Activated CD4-positive, alpha-beta T cell treated with anti-CD3 and anti-CD28 coated beads for 48 hours (primary cell): ENCODE data around the gene CORO2A.

Experiments
- DNase-seq: peaks from one replicate; pipeline ENCODE4 v3.0.0-alpha.2; 2020

Gene CORO2A

DNA sequence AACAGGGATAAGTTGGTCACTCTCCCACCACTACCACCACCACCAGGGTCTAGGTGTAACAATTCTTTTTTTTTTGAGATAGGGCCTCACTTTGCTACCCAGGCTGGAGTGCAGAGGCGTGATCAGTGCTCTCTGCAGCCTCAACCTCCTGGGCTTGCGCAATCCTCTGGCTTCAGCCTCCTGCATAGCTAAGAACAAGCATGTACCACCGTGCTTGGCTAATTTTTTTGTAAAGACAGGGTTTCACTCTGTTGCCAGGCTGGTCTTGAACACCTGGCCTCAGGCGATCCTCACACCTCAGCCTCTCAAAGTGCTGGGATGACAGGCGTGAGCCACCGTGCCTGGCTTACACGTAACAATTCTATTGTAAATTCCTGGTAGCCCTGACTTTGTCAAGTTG lies 27.5 kb downstream of the CORO2A start:
- no peak for DNase-seq

DNA sequence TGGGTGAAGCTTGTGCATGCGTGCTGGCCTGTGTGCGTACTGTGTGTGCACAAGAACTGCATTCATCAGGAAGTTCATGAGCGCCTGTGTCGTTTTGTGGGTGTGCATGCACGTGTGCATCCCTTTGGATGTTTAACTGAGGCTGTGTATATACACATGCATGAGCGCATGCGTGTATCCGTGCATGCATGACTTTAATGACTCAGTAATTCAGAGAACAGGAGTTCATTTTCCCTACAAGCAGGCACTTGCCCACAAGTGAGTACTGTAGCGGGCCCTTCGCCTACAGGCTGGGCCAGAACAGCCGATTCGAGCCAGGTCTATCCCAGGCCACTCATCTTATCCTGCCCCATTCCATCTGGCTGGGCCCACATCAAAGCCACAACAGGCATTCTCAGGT lies 29.8 kb downstream of the CORO2A start:
- no peak for DNase-seq

DNA sequence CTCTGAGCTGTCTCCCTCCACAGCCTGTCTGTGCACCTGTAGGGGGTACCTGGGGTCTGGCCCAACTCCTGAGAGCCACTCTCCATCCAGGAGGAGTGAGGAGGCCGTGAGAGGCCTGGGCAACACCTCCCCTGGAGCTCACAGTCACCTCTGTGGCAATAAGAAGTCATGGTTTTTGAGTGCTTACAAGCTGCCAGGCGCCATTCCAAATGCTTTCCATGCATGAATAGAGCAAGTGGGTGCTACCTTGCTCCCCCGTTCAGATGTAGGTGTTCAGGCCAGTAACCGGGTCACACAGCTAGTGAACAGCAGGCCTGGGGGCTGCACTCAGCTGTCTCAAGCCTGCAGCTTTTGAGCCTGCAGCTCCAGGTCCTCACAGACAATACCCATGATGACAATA lies 30.6 kb downstream of the CORO2A start:
- no peak for DNase-seq

DNA sequence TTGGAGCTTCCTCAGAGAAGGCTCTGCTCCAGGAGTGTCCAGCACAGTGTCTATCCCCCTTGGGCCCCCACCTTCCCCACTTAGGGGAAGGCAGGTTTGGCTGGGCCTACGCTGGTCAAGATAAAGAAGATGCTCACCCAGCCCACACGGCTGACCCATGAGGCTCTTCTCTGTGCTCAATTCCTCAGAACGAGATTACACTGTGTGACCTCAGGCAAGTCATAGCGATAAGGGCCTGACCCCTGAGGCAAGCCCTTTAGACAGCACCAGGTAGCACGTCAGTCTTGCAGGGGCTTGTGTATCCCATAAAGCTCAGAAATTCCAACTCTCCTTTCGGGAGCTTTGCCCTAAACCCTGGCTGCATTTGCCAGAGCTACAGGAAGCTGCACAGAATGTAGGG lies 32.6 kb downstream of the CORO2A start:
- no peak for DNase-seq

DNA sequence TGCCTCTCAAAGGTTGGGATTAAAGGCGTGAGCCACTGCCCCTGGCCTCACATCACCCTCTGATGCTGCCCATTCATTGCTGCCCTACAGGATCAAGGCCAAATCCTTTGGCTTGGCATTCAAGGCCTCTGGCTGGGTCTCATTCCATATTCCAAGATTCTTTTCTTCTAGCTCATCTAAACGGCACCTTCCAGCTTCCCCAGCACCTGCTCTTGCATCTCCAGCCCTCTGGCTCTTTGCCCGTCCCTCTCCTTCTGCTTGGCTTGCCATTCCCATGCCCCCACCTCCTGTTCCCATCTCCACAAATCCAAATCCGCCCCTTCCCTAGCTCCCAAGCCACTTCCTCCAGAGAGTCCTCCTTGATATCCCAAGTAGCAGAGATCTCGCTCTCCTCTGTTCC lies 33.1 kb downstream of the CORO2A start:
- DNase-seq: no peak

DNA sequence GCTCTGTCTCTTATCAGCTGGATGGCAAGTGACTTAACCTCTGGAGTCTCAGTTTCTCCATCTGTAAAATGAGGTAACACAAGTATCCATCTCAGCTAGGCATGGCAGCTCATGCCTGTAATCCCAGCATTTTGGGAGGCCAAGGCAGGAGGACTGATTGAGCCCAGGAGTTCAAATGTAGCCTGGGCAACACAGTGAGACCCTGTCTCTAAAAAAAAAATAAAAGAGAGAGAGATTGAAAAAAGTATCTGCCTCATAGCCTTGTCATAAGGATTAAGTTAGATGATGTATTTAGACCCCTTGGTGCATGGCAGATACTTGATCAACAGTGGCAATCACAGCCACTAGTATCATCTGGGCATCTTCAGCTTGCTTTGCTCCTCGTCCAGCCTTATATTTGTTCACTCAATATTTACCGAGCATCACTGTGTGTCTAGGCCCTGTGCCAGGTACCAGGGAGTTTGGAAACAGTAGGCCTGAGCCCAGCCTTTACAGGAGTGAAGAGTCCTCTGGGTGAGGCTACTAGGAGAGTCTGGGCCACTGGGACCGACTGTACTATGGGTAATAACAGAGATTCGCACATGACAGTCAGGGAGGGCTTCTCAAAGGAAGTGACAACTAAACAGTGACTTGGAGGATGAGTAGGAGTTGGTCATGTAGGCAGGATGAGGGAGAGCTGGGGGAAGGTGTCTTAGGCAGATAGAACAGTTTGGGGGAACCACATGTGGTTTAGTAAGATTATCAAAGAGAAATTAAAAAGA lies 34.2 kb downstream of the CORO2A start:
- DNase-seq: no peak

DNA sequence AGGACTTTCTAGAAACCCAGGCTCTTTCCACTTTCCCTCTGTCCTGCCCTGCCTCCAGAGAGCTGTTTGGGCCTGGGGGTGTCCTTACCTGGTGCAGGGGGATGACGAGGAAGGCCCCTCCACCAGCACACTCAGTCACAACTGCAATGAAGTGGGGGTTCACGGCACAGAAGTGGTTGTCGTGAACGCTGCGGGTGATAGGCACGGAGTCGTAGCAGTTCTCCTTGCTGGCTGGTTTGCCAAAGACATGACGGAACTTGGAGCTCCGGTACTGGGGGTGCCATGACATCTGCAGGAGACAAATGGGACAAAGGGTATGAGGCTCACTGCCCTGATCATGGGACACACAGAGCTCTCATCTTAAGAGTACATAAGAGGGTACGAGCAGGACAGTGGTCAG lies 35.1 kb downstream of the CORO2A start:
- no peak for DNase-seq

DNA sequence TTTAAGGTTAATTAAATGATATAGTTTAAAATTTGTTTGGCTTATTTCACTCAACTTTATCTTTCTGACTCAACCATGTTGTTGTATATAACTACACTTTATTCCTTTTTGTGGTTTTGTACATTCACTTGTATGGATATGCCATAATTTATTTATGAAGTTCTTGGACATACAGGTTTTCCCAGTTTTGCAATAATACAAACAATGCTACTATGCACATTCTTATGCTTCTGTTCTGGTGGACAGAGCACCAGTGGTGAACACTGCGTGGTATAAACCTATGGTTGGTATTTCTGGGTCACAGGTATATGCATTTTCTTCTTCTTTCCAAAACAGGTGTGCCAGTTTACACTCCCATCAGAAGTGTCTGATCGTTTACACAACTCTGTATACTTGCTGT lies 37.8 kb downstream of the CORO2A start:
- no peak for DNase-seq

DNA sequence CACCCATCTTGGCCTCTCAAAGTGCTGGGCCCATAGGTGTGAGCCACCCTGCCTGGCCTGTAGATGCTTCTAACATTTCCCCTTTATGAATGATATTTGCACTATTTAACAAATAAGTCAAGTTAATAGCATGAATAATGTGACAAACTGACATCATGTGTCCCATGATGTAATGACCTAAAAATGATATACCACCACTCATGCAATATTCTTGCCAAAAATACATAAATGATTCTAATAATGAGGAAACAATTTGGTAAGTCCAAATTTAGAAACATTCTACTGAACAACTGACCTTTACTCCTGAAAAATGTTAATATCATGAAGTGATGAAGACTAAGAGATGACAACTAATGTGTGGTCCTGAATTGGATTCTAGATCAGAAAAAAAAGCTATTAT lies 39.9 kb downstream of the CORO2A start:
- no peak for DNase-seq

DNA sequence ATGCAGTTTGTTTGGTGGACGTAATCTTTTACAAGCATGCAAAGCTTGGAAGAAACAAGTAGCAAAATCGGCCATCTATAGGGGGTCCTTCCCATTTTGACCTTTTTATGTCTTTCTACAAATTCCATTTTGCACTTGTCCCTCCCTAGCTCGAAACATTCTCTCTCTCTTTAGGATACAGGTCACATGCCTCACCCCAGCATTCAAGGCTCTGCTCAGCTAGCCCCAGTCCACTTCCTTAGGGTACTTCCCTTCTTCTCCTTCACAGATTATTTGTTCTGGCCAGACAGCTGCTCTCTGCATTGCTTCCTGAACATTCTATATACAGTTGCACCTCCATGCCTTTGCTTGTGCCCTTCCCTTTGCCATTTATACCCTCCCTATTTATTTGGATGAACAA lies 41.7 kb downstream of the CORO2A start:
- DNase-seq: no peak

DNA sequence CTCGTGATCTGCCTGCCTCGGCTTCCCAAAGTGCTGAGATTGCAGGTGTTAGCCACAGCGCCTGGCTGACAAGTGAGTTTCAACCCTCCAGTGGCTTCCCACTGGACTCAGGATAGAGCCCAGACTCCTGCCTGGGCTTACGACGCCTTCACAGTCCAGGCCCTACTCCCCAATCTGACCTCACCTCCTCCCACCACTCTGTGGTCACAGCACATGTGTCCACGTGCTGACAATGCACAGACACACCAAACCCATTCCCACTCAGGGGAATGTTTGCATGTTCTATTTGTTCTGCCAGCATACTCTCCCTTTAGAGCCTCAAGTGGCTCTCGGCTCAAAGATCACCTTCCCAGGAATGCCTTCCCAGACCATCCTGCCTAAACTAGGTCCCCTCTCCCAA lies 42.3 kb downstream of the CORO2A start:
- DNase-seq: no peak

DNA sequence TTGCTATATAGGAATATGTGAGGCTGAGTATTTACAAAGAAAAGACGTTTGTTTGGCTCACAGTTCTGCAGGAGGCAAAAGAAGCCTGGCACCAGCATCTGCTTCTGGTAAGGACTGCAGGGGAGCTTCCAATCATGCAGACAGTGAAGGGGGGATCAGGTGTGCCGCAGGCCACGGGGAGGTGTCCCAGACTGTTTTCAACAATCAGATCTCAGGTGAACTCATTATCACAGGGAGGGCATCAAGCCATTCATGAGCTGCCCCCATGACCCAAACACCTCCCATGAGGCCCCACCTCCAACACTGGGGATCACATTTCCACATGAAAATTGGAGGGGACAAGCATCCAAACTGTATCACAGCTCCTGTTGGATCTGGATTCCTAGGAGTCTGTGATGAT lies 43.0 kb downstream of the CORO2A start:
- no peak for DNase-seq

DNA sequence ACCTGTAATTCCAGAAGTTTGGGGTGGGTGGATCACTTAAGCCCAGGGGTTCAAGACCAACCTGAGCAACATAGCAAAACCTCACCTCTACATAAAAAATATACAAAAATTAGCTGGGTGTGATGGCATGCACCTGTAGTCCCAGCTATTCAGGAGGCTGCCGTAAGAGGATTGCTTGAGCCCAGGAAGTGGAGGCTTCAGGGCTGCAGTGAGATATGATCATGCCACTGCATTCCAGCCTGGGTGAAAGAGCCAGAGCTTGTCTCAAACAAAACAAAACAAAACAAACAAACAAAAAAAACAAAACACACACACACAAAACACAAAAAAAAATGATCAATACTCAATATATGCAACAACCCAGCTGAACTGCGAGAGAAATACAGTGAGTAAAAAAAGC lies 44.0 kb downstream of the CORO2A start:
- DNase-seq: no peak

DNA sequence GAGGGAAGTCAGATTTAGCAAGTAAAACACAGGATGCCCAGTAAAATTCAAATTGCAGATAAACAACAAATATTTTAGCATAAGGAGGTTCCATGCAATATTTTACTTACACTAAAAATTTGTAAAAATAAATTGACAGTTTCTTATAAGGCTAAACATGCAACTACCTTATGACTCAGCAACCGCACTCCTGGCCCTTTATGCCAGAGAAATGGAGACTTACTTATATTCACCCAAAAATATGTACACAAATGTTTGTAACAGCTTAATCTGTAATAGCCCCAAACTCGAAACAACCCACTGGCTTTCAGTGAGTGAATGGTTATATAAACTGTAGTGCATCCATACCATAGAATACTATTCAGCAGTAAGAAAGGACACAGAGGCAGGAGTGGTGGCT lies 44.9 kb downstream of the CORO2A start:
- DNase-seq: no peak

DNA sequence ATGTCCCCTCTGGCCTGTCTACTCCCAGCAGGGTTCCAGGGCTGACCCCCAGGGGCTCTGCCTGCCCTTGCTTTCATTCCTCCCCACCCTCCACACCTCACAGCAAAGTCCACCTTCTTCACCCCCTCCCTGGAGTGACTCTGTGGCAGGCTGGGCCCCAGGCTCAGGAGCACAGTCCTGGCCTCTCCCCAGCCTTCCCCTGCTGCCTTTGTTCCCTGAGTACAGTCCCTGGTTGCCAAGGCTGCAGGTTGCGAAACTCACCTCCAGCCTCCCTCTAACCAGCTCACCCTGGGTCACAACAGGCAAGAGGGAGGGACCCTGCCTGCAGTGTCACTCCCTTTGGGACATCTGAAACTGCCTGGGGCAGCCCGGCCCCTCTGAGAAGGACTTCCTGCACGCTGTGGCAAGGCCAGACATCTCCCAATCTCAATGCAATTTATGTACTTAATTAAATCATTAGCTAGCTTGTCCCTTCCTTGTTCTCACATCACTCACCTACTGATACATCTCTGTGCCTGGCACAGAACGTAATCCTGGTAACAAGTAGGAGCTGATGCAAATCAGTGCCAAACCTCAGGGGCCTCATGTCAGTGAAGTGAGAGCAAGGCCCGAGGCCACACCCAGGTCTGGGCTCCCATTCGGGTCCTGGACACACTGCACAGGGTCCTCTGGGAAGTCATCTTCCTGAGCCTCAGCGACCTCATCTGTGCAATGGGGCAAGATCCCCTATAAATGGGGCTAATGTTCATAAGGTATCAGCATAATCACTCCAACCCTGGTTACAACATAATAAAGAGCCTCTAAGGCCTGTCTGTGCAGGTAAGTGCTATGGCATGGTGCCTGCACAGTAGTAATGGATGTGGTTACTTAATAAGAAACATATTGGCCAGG lies 46.1 kb downstream of the CORO2A start:
- DNase-seq: no peak

DNA sequence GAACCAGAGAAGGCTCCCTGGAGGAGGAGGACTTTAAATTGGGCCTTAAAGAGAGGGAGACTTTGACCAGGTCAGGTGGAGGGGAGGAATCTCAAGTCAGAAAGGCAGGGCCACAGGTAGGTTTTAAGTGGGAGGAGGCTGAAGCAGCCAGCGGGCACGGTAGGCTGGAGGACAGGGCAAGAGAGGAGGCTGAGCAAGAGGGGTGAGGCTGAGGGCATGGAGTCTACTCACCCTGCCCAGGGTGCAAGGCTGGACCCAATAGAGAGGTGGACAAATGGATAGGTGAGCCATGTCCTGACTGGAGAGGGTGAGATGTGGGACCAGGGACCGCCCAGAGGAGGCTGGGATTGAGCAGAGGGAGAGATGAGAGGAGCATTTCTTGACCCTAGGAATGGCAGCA lies 47.8 kb downstream of the CORO2A start:
- DNase-seq: no peak

DNA sequence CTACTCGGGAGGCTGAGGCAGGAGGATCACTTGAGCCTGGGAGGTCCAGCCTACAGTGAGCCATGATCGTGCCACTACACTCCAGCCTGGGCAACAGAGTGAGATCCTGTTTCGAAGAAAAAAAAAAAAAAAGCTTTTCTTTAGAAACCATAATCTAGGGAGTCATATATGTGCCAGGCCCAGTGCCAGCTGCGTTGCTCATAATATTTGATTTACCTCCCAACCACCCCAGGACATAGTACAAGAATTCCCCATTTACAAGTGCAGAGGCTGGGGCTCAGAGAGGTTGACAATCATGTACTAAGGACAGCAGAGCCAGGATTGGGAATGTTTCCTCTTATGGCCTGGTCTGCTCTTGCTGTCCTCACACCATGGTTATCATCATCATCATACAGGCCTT lies 48.4 kb downstream of the CORO2A start:
- DNase-seq: no peak

DNA sequence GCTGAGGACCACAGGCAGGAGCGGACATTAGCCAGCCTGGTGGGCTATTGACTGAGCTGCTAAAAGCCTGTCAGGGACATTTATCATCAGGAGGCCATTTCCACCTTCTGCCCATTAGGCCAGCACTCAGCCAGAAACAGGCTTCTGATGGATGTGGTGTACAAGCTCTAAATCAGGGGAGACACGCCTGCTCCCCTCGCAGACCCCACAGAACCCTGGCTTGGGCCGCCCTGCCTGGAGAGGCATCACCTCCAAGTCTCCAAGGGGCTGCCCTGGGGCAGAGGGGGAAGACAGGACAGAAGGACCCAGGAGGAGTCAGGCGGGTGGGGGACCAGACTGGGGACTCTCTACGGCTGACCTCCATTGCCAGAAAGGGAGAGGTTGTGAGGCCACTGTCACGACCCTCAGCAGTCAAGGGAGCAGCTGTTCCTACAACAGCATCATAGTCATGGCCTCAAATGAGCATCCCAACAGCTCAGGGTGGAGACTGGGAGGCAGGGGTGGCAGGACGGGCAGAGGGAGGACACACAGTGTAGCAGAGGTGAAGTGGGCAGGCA lies 49.4 kb downstream of the CORO2A start:
- DNase-seq: no peak

DNA sequence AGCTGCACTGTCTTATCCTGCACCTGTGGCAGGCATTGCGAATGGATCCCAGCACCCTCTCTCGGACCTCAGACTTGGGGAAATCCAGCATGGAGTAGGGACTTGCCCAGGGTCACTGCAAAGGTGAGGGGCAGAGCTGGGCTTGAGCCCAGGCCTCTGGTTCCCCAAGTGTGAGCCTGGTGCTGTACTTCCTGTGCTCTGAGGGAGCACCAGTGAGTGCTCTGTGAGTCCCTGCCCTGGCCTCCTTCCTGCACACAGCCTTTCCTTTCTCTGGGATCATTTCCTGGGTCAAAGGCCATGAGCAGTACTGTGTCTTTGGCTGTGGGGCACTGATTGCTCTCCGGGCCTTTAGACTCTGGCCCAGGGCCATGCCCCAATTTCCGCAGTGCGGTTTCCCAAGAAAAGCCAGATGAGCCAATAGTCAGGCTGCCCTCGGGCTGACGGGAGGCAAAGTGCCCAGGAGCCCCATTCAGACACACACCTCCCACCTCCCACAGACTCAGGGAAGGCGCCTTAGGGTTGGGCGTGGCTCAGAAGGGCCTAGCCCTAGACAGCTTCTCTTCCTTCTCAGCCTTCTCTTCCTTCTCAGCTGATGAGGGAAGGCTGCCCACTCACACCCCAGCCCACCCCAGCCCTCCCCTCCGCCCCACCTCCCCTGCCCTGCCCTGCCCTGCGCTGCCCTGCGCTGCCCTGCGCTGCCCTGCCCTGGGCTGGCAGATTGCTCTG lies 50.1 kb downstream of the CORO2A start:
- DNase-seq: no peak

DNA sequence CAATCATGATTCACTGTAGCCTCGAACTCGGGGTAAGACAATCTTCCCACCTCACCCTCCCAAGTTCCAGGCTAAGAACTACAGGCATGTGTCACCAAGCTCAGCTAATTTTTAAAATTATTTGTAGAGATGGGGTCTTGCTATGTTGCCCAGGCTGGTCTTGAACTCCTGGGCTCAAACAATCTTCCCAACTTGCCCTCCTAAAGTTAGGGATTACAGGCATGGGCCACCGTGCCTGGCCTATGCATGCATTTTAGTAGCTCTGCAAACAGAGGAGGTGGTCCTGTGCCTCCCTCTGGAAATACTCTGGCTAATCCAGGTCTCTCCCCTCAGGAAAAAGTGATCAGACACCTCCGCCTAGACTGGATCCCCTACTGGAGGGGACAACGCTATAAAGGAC lies 51.9 kb downstream of the CORO2A start:
- no peak for DNase-seq

DNA sequence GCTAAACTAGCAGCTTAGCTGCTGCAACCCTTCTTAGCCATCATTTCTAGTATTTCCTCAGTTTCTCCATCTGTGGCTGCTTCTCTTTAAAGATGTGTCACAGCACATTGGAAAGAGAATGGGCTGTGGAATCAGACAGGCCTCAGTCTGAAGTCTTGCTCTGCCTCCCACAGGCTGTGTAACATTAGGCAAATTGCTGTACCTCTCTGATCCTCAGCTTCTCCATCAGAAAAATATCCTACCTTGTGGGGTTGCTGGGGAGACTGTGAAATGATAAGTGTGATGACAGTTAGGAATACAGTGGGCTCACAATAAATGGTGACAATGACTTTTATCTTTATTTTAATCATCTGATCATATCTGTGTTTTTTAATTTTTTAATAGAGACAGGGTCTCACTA lies 55.9 kb downstream of the CORO2A start:
- DNase-seq: no peak

DNA sequence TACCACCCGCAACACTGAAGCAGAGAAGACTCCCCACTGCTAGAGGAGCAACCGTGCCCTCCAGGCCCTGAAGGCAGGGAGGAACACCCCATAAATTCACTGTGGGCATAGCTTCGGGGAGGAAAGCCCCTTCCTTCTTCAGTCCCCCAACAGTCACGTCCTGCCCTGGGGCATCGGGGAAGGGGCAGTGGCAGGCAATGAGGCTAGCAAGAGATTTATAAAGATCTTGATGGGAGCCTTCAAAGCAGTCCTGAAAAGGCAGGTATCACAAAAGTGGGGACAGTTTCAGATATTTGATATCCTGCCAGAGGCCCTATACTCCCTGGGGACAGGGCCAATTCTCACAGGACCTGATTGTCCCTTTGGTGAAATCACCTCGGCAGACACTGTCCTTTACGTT lies 56.5 kb downstream of the CORO2A start:
- DNase-seq: no peak

DNA sequence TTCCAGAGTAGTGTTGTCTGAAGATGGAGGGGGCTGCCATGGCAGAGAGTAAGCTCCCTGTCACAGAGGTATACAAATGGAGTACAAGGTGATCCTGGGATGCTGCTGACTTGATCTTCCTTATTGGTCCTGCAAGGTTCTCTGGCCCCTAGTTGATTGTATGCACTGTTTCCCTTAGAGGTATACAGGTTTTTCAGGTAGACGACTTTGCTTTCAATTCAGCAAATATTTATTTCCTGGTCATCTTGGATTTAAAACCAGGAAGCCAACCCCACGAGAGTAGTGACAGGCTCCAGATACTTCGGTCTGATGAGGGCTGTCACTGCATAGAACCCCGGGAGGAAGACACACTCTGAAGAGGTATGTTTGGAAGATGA lies 56.9 kb downstream of the CORO2A start:
- DNase-seq: no peak
